ENCODE results near the gene SRSF9.
"Not testable (repeated sequence)": the region's sequence is repeated elsewhere in the genome, so short reads cannot be mapped to it uniquely, and the experiment has no call there.

SRSF9 gene

GRCh38 chr12:120447992-120448391 lies 21.6 kb downstream of the SRSF9 start:
- Histone ChIP-seq H3F3A (ENCODE audit: control insufficient read depth, insufficient read depth) (peaks cover 14% of the 10 kb centered on the region), H4K20me1 (ENCODE audit: control insufficient read depth, insufficient read depth, low read depth, low read length) (no peaks in the 10 kb centered on the region), H3K27ac (ENCODE audit: low read depth, low read length) (no peak overlapping the region), H3K9me2 (replicated peaks; ENCODE audit: control insufficient read depth, low read length) (no peaks in the 10 kb centered on the region), H3K27me3 (ENCODE audit: control insufficient read depth, low read length) (no peaks in the 10 kb centered on the region), H3K4me2 (ENCODE audit: low read length) (peak overlapping the region; percentile 78), H3K4me1 (ENCODE audit: control insufficient read depth, low read length) (peaks cover 40% of the 10 kb centered on the region), H3K9me3 (ENCODE audit: control insufficient read depth, insufficient read depth, low read length) (no peaks in the 10 kb centered on the region), H3K36me3 (ENCODE audit: control insufficient read depth, low read length) (peaks cover 68% of the 10 kb centered on the region), H3K4me3 (ENCODE audit: low read length) (peak overlapping the region; percentile 97), H3K79me2 (ENCODE audit: control insufficient read depth, low read length) (peaks cover 93% of the 10 kb centered on the region)
- no peak for TF ChIP-seq EZH2phosphoT487 (IDR thresholded peaks at IDR 0.05; ENCODE audit: borderline replicate concordance, low read length)
- no peak for TF ChIP-seq CTCF (IDR thresholded peaks at IDR 0.05; ENCODE audit: low read depth, low read length, poor library complexity, severe bottlenecking)

- H3K36me3 ChIP-seq (ENCODE audit: control insufficient read depth, low read length) = peaks cover 67% of the 10 kb centered on the region
- H3K27me3 ChIP-seq (ENCODE audit: control insufficient read depth, low read length); H4K20me1 ChIP-seq (ENCODE audit: control insufficient read depth, insufficient read depth, low read depth, low read length); H3K9me3 ChIP-seq (ENCODE audit: control insufficient read depth, insufficient read depth, low read length); H3K9me2 ChIP-seq (replicated peaks; ENCODE audit: control insufficient read depth, low read length): not testable (repeated sequence)
- H3F3A ChIP-seq (ENCODE audit: control insufficient read depth, insufficient read depth) = peaks cover 13% of the 10 kb centered on the region
- H3K4me1 ChIP-seq (ENCODE audit: control insufficient read depth, low read length) = peaks cover 33% of the 10 kb centered on the region
- peak overlapping the region; percentile 97 for H3K4me3 ChIP-seq (ENCODE audit: low read length)
- peak overlapping the region; percentile 69 for H3K27ac ChIP-seq (ENCODE audit: low read depth, low read length)
- H3K4me2 ChIP-seq (ENCODE audit: low read length) = peak overlapping the region; percentile 78
- peaks cover 90% of the 10 kb centered on the region for H3K79me2 ChIP-seq (ENCODE audit: control insufficient read depth, low read length)
Observed at GRCh38 chr12:120446844-120447178, 22.7 kb downstream of the SRSF9 start.

GRCh38 chr12:120445911-120446843 lies 23.4 kb downstream of the SRSF9 start, which contains the start of the genes GATC and TRIAP1:
Gene GATC, plus strand, starts transcription at chr12:120446444. Its CDS starts 37 bp downstream, at chr12:120446481.
Gene TRIAP1, minus strand, starts transcription at chr12:120446384. Its CDS starts 12 bp downstream, at chr12:120446372.
- peak within 1 kb of the TSS; percentile 78 for H3K4me2 ChIP-seq (ENCODE audit: low read length)
- no peaks in the 10 kb centered on the region for H4K20me1 ChIP-seq (ENCODE audit: control insufficient read depth, insufficient read depth, low read depth, low read length)
- no peaks in the 10 kb centered on the region for H3K9me2 ChIP-seq (replicated peaks; ENCODE audit: control insufficient read depth, low read length)
- H3K4me3 ChIP-seq (ENCODE audit: low read length) = peak within 1 kb of the TSS; percentile 97
- peaks cover 13% of the 10 kb centered on the region for H3F3A ChIP-seq (ENCODE audit: control insufficient read depth, insufficient read depth)
- H3K9me3 ChIP-seq (ENCODE audit: control insufficient read depth, insufficient read depth, low read length) = no peaks in the 10 kb centered on the region
- peak within 1 kb of the TSS; percentile 69 for H3K27ac ChIP-seq (ENCODE audit: low read depth, low read length)
- peaks cover 92% of the 10 kb centered on the region for H3K79me2 ChIP-seq (ENCODE audit: control insufficient read depth, low read length)
- peaks cover 70% of the 10 kb centered on the region for H3K36me3 ChIP-seq (ENCODE audit: control insufficient read depth, low read length)
- peaks cover 33% of the 10 kb centered on the region for H3K4me1 ChIP-seq (ENCODE audit: control insufficient read depth, low read length)
- TF ChIP-seq EZH2phosphoT487 (IDR thresholded peaks at IDR 0.05; ENCODE audit: borderline replicate concordance, low read length) (no peak), CTCF (IDR thresholded peaks at IDR 0.05; ENCODE audit: low read depth, low read length, poor library complexity, severe bottlenecking) (no peak)
- no peaks in the 10 kb centered on the region for H3K27me3 ChIP-seq (ENCODE audit: control insufficient read depth, low read length)

- Histone ChIP-seq H3K4me3 (ENCODE audit: low read length) (peak overlapping the region; percentile 97), H3K79me2 (ENCODE audit: control insufficient read depth, low read length) (peaks cover 95% of the 10 kb centered on the region), H4K20me1 (ENCODE audit: control insufficient read depth, insufficient read depth, low read depth, low read length) (no peaks in the 10 kb centered on the region), H3K4me2 (ENCODE audit: low read length) (peak overlapping the region; percentile 78), H3K9me2 (replicated peaks; ENCODE audit: control insufficient read depth, low read length) (no peaks in the 10 kb centered on the region), H3F3A (ENCODE audit: control insufficient read depth, insufficient read depth) (peaks cover 10% of the 10 kb centered on the region), H3K36me3 (ENCODE audit: control insufficient read depth, low read length) (peaks cover 74% of the 10 kb centered on the region), H3K27me3 (ENCODE audit: control insufficient read depth, low read length) (no peaks in the 10 kb centered on the region), H3K27ac (ENCODE audit: low read depth, low read length) (peak overlapping the region; percentile 21), H3K4me1 (ENCODE audit: control insufficient read depth, low read length) (peaks cover 39% of the 10 kb centered on the region), H3K9me3 (ENCODE audit: control insufficient read depth, insufficient read depth, low read length) (no peaks in the 10 kb centered on the region)
- TF ChIP-seq EZH2phosphoT487 (IDR thresholded peaks at IDR 0.05; ENCODE audit: borderline replicate concordance, low read length) (no peak), CTCF (IDR thresholded peaks at IDR 0.05; ENCODE audit: low read depth, low read length, poor library complexity, severe bottlenecking) (no peak)
Observed at GRCh38 chr12:120444676-120445075, 24.9 kb downstream of the SRSF9 start.

Measured in DOHH2 (cell line).